PFSK-1 (cell line): ENCODE results near the gene HHIPL1.

ENCODE experiments used
- FOXP2 ChIP-seq: optimal IDR thresholded peaks from 2 replicates; pipeline ENCODE3; 2011; ENCODE audit warnings: borderline replicate concordance, control low read depth, inconsistent platforms; ENCODE audit not compliant: insufficient read depth; ENCODE audit errors: extremely low read length, extremely low read depth
- POLR2AphosphoS5 ChIP-seq: IDR thresholded peaks from 2 replicates; pipeline ENCODE4 v1.6.1; 2012; ENCODE audit warnings: low read depth, mild to moderate bottlenecking, control low read depth, low read length, moderate library complexity
- SIN3A ChIP-seq: IDR thresholded peaks from 2 replicates; pipeline ENCODE4 v1.6.1; 2012; ENCODE audit warnings: mild to moderate bottlenecking, low read length, moderate library complexity, borderline replicate concordance; ENCODE audit not compliant: insufficient read depth
- TAF1 ChIP-seq: IDR thresholded peaks from 2 replicates; pipeline ENCODE4 v1.6.1; 2012; ENCODE audit warnings: low read length, control low read depth, borderline replicate concordance; ENCODE audit not compliant: insufficient read depth
- TF ChIP-seq, protein P1 (sequence below), 2 experiments: IDR thresholded peaks; 2 replicates each; pipeline versions ENCODE4 v1.6.1 to v1.8.0; 2011 to 2012; ENCODE audit warnings: low read depth in 2 of 2, low read length in 2 of 2, control low read depth in 1 of 2, inconsistent platforms in 1 of 2, mild to moderate bottlenecking in 1 of 2, moderate library complexity in 1 of 2; ENCODE audit not compliant: insufficient read depth in 1 of 2

The HHIPL1 gene

DNA sequence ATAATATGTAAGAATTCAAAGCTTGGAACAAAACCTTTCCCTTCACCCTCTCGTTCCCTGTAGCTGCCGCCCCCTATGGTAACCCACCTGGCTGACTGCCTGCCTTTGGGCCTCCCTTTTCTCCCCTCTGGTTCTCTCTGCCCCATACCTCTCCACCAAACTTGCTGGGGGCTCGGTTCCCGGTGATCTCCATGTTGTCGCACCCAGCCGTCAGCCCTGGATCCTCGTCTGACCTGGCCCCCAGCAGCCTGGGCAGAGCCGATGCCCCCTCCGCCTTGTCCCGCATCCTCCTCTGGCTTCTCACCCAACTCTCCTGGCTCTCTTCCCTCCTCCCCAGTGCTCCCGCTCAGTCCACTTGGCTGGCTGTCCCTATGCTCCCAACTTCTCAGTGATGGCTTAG lies 43.7 kb downstream of the HHIPL1 start:
- TF ChIP-seq, protein P1, sequence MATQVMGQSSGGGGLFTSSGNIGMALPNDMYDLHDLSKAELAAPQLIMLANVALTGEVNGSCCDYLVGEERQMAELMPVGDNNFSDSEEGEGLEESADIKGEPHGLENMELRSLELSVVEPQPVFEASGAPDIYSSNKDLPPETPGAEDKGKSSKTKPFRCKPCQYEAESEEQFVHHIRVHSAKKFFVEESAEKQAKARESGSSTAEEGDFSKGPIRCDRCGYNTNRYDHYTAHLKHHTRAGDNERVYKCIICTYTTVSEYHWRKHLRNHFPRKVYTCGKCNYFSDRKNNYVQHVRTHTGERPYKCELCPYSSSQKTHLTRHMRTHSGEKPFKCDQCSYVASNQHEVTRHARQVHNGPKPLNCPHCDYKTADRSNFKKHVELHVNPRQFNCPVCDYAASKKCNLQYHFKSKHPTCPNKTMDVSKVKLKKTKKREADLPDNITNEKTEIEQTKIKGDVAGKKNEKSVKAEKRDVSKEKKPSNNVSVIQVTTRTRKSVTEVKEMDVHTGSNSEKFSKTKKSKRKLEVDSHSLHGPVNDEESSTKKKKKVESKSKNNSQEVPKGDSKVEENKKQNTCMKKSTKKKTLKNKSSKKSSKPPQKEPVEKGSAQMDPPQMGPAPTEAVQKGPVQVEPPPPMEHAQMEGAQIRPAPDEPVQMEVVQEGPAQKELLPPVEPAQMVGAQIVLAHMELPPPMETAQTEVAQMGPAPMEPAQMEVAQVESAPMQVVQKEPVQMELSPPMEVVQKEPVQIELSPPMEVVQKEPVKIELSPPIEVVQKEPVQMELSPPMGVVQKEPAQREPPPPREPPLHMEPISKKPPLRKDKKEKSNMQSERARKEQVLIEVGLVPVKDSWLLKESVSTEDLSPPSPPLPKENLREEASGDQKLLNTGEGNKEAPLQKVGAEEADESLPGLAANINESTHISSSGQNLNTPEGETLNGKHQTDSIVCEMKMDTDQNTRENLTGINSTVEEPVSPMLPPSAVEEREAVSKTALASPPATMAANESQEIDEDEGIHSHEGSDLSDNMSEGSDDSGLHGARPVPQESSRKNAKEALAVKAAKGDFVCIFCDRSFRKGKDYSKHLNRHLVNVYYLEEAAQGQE (IDR thresholded peaks at IDR 0.05; ENCODE audit: insufficient read depth in 1 of 2, low read depth in 2 of 2, low read length in 2 of 2), result no peak

DNA sequence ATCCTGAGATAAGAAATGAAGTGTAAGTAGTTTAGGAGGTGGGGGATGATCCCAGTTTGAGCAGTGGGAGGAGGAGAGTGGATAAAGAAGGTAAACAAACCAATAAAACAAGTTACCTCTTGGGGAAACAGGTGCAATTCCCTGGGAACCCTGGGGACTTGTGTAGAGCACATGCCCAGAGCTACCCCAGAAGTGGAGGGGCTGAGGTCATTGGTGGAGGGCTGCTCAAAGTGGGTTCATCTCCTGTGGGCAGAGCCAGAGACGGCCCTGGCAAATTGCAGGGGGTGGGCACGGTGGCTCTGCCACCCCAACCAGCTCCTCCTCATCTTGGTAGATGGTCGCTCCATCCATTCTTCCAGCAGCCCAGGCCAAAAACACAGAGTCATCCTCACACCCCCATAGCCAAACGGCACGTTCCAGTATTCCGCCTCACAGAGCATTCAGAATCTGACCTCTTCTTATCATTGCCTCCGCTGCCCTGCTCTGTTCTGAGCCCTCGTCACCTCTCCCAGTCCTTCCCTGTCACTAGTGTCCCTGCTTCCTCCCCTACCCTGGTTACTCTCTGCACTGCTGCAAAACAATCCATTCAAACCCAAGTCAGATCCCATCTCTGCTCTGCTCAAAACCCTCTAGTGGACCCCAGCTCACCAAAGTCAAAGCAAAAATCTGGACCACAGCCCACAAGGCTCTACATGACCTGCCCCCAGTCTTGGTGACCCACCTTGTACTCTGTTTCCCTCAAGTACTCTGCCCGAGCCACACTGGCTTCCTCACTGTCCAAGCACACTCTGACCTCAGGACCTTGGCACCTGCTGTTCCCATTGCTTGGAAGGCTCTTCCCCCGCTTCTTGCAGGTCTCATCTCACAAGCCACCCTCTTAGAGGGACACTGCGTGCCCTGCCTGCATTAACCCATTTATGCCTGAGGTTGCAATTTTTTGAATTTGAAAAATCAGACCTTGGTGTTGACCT lies 44.6 kb downstream of the HHIPL1 start:
- TF ChIP-seq SIN3A (no peak), POLR2AphosphoS5 (no peak), TAF1 (no peak), FOXP2 (no peak)
- TF ChIP-seq, protein P1 (IDR thresholded peaks at IDR 0.05; ENCODE audit: insufficient read depth in 1 of 2, low read depth in 2 of 2, low read length in 2 of 2), result no peak

DNA sequence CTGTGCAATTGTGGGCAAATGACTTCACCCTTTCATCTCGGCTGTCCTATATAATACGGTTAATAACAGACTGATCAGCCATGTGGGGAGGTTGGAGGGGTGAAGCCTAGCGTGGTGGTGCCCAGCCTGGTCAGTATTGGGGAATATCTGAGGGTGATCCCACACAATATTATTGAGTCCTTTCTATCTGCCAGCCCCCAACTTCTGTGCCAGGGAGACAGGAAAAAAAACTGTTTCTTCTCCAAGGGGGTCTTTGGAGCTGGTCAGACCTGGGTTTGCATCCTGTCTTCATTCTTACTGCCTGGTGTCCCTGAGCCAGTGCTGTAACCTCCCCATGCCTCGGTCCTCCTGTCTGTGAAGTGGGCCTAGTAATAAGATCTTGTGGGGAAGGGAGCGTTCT lies 45.7 kb downstream of the HHIPL1 start:
- TF ChIP-seq POLR2AphosphoS5 (no peak), SIN3A (no peak), TAF1 (no peak), FOXP2 (no peak)
- TF ChIP-seq, protein P1 (IDR thresholded peaks at IDR 0.05; ENCODE audit: insufficient read depth in 1 of 2, low read depth in 2 of 2, low read length in 2 of 2), result no peak

GRCh38 chr14:99691111-99691885 lies 46.4 kb downstream of the HHIPL1 start:
- TF ChIP-seq FOXP2, result no peak
- TF ChIP-seq, protein P1 (IDR thresholded peaks at IDR 0.05; ENCODE audit: insufficient read depth in 1 of 2, low read depth in 2 of 2, low read length in 2 of 2), result no peak
- no peak for TF ChIP-seq SIN3A
